ENCODE results near the gene CASKIN2.
"Not testable (repeated sequence)": the region's sequence is repeated elsewhere in the genome, so short reads cannot be mapped to it uniquely, and the experiment has no call there.

Gene CASKIN2

DNA sequence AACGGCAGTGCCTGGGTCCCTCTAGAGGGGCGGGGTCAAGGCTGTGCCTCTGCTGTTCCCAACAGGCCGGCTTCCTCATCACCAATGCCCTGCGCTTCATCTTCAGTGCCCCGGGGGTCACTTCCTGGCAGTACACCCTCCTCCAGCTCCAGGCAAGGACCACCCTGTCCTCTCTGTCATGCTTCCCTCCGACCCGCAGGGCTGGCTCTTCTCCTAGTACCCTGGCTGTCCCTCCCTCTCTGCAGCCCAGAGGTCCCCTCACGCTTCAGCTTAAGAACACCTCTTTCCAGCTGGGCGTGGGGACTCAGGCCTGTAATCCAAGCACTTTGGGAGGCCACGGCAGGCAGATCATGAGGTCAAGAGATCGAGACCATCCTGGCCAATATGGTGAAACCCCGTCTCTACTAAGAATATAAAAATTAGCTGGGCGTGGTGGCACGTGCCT lies 25.8 kb downstream of the CASKIN2 start:
- DNase-seq (ENCODE audit: low spot score), result no peak

DNA sequence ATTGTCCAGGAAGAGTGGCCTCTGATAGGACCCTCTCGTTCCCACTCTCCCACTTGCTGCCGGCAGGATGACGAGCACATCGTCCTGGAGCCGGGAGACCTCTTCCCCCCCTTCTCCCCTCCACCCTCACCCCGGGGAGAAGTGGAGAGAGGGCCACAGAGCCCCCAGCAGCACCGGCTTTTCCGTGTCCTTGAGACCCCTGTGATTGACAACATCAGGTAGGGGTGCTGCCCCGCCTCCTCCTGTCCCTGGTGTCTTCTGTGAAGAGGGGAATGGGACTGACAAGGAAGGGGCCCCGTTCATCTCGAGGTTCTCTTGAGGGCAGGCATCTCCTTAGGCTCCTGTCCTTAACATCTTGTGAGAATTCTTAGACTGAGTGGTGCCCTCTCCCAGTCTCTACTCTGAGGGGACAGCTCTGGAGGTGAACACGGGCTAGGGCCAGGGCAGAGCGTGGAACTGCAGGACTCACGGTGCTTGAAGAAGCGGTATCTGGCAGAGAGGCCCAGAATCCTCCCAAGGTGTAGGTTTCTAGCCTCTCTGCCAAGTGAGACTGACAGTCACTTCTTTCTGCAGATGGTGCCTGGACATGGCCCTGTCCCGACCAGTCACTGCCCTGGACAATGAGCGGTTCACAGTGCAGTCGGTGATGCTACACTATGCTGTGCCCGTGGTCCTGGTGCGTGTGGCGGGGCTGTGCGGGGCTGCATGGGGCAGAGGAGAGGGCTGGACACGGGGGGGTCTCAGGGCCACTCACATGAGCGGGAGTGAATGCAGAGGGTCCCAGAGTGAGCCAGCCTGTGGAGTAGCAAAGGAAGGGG lies 26.4 kb downstream of the CASKIN2 start:
- DNase-seq (ENCODE audit: low spot score), result no peak

DNA sequence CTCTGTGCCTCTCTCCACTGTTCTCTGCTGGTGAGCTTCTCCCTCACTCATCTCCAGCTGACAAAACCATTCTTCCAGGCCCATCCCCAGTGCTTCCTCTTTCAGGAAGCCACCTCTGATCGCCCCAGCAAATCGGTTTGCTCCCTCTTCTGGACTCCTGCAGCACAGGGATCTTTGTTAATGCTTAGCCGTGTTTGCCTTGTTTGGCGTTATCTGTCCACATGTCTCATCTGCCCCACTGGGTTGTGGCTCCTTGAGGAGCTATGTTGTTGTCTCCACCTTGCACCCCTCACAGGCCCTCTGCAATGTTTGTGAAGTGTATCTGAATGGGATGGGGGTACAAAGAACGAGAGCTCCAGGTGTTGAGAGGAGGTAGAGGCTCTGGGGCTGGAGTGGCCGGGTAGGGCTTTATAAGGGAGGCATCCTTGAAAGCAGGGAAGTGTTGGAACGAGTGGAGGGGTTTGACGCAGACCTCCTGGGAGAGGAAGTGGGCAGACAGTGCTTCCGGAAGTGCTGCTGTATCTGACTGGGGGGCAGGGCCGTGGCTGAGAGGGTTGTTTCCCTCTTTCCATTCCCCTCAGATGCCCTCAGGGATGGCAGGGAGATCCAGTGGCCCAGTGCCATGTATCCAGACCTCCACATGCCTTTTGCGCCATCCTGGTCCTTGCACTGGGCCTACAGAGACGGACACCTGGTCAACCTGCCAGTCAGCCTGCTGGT lies 27.8 kb downstream of the CASKIN2 start:
- peak; percentile 34 for DNase-seq (ENCODE audit: low spot score)

DNA sequence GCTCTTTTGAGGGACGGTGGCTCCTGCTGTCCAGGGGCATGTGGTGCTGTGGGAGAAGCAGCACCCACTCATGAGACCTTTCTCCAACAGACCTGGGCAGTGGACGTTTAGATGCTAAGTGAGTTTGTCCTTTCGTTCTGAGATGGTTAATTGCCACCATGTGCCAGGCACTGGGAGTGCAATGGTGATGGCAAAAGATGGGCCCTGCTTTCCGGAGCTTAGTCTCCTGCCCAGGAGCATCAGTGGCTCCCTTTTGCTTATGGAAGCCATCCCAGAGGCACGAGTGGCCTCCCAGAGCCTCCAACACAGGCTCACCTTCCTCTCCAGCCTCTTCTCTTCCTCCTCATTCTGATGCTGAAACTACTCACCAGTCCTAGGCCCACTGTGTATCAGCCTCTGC lies 28.4 kb downstream of the CASKIN2 start:
- DNase-seq (ENCODE audit: low spot score), result no peak

DNA sequence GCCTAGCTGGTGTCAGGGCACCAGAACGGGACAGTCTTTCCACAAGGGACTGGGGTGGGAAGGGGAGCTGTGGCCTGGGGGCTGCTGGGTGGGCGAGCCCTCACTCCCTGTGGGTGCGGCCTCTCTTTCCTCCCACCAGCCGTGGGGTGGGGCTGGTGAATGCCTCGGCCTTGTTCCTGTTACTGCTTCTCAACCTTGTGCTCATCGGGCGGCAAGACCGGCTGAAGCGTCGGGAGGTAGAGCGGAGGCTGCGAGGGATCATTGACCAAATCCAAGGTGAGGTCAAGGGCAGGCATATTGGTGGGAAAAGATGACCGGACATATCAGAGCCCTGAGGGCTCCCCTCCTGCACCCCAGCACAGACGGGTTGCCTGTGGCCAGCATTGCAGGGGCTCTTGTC lies 29.2 kb downstream of the CASKIN2 start:
- DNase-seq (ENCODE audit: low spot score), result no peak

DNA sequence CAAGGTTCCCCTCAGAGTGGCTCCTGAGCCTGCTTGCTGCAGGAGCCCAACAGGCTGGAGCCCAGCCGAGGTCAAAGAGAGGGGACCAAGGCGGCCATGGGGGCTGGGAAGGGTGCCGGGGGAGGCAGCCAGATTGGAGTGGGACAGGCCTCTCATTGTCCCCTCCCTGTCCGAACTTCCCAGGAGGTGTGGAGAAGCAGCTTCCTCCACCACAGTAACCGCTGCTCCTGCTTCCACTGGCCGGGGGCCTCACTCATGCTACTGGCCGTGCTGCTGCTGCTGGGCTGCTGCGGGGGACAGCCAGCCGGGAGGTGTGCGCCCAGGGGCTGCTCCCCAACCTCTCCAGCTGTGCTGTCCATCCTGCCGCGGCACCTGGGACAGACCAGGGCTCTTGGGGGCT lies 29.6 kb downstream of the CASKIN2 start:
- DNase-seq (ENCODE audit: low spot score), result no peak

DNA sequence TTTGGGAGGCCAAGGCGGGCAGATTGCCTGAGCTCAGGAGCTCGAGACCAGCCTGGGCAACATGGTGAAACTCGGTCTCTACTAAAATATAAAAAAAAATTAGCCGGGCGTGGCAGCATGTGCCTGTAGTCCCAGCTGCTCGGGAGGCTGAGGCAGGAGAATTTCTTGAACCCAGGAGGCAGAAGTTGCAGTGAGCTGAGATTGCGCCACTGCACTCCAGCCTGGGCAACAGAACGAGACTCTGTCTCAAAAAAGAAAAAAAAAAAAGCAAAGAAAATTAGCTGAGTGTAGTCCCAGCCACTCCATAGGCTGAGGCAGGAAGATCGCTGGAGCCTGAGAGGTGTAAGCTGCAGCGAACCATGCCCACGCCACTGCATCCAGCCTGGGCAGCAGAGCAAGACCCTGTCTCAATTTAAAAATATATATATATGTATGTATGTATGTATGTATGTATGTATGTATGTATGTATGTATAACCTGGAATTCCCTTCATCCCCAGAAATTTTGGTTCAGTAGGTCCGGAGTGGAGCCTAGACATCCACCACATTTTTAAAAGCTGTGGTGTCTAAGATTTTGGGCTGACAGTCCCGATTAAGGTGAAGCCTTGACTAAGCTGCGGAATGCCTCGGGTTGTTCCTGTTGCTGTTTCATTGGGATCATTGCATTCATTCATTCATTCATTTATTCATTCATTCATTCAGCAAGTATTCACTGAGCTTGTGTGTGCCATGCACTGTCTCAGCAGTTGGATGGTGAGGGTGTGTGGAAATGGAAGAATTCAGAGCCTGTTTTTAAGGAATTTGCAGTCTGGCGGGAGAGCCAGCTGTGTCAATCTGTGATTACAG lies 33.0 kb downstream of the CASKIN2 start:
- DNase-seq (ENCODE audit: low spot score), result no peak

DNA sequence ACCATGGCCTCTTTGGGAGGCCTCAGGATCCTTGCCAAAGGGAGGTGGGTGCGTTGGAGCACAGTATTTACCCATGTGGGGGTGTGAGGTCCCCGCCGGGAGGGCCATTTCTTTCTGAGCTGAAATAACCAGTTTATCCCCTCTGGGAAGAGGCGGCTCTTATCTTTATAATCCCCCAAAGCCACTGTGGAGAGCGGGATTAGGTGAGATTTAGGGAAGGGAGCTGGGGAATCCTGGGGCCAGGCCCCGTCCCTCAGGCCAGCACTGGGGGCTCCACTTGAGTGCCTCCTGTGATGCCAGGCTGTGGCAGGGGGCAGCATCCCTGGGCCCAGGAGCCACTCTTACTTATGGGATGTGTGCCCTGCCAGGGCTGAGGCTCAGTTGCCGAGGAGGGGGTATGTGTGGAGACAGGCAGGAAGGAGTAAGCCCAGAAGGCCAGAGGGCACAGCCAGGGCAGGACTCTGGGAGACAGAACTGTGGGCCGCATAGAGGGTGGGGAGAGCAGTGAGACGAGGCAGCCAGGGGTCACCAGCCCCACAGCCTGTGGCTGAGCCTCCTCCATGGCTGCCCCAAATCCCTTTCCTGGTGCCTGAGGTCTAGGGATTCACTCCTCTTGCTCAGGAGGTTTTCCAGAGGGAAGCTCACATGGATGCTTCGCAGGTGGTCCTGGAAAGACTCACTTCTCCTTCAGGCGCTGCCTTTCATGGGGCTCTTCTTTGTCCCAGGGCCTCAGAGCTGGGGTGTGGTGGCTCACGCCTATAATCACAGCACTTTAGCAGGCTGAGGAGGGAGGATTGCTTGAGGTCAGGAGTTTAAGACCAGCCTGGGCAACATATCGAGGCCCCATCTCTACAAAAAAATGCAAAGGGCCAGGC lies 33.9 kb downstream of the CASKIN2 start:
- DNase-seq (ENCODE audit: low spot score), result no peak

DNA sequence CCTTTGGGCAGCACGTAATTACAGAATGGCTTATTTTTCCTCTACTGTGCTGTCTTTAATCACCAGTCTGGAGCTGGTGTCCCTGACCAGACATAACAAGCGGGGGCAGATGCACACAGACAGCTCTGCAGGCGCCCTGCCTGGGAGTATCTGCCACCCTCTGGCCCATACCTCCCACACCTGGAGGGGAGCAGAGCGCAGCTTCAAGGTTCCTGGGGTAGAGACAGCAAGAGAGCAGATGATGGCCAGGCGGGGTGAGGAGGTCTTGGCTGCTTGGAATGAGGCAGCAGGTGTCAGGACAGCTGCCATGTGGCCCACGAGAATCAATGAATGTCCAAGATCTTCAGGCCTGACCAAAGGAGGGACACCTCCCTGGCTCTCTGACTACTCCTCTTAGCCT lies 35.1 kb downstream of the CASKIN2 start:
- DNase-seq (ENCODE audit: low spot score), result no peak

DNA sequence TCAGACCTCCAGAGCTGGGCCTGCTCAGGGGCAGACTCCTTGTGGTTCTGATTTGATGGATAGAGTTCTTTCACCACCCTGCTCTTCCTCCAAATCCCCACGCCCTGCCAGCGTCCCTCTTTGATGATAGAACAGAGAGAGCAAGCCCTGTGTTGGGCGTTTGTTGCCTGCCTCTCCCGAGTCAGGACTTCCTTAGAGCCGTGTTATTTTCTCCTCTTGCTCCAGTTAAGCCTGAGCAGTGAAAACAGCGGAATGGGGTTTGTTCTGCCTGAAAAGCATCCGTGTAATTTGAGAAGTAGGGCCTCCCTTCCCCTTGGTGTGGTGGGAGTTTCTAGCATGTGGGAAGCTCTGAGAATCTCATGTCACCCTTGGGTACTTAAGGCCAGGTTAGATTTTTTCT lies 36.8 kb downstream of the CASKIN2 start:
- no peak for DNase-seq (ENCODE audit: low spot score)

DNA sequence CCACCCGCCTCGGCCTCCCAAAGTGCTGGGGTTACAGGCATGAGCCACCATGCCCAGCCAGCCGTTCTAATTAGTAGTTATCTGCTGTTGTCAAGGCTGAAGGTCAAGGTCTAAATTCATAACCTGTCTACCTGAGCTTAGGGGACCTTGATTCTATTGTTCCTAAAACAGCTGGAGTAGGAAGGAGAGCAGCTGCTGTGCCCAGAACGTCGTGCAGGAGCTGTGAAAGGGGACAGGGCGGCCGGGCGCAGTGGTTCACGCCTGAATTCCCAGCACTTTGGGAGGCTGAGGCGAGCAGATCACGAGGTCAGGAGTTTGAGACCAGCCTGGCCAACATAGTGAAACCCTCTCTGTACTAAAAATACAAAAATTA lies 37.9 kb downstream of the CASKIN2 start:
- not testable (repeated sequence) for DNase-seq (ENCODE audit: low spot score)

DNA sequence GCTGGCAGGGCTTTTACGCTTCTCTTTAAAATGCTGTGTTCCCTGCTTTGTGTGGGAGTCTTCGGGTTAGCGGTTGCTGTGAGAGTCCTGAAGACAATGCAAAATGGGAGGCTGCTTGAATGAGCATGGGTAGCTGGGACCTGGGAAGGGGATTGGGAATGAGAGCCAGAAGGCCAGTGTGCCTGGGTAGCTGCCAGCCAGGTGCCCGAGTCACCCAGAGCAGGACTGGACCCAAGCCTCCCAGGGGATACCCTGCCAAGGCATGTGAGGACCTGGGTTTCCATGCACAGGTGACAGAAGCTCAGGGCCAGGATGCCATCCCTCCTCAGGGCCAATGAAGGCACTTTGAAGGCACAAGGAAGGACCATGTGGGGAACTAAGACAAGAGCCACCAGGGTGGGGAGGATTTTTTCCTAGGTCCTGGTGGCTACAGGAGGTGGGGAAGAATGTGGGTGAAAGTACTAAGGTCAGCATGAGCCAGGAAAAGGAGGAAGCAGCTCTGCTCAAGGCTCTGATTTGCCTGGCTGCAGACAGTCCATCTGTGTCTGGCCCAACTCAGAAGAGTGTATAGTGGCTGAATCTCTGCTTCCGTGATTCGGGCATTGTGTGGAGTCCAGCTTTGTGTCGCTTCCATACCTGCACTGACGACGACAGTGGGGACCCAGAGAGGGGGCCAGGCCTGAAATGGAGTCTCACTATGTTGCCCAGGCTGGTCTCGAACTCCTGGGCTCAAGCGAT lies 38.4 kb downstream of the CASKIN2 start:
- no peak for DNase-seq (ENCODE audit: low spot score)

DNA sequence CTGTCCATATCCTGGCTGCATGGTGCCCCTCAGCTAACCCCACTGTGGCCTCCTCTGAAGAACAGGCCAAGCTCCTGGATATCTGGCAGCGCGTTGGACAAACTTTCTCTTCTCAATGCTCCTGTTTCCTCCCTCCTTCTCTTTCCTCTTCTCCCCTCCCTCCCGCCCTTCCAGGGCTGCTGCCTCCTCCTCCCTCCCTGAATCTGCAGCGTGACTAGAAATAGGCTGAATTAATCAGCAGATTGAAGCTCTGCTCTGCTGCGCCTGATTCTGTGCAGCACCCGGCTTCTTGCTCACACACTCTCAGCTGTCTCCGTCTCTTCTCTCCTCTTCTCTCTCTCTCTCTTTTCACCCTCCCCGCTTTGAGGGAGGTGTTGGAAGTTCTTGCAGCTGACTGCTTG lies 39.1 kb downstream of the CASKIN2 start:
- no peak for DNase-seq (ENCODE audit: low spot score)

DNA sequence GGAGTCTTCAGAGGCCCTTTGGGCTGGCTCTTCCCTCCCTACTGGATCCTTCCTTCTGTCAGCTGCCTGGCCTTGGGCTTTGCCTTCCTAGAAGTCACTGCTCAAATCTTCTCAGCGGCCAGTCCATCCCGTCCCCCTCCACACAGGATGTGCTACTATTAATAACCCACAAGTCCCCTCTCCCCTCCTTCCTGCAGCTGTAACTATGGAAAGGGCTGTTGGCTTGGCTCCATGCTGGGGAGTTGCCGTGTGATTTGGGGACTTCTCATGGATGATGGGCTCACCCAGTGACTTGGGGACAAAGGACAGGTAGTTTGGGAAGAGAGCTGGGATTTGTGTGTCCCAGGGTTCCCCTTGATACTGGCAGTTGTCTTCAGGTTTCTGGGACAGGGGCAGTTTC lies 39.5 kb downstream of the CASKIN2 start:
- no peak for DNase-seq (ENCODE audit: low spot score)

DNA sequence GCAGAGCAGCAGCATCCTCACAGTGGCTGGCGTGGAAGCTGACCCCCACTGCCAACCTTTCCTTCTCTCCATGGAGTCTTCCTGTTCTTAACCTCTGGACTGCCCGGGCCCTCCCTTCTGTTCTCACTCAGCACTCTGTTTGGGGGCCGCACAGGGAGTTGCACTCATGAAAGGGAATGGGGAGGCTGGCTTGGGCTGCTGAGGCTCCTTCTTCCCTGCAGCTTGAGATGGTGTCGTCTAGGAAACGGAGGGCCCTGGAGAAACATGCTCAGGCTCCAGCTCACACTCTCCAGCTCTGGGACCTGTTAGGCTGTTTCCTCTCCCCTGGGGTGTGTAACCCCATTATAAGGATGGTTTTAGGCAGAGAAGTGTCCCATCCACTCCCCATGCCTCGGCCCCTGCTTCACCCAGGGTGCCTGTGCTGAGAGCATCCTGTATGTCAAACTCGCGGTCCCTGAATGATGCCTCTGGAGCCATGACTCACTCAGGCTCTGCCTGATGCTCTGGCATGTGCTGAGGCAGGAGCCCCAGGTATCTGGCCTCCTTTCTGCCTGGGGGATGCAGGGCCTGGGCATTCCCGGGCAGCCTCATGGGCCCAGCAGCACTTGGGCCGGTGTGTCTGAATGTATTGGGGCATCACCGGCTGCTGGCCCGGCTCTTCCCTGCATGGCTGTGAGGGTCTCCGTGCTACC lies 40.0 kb downstream of the CASKIN2 start:
- no peak for DNase-seq (ENCODE audit: low spot score)

DNA sequence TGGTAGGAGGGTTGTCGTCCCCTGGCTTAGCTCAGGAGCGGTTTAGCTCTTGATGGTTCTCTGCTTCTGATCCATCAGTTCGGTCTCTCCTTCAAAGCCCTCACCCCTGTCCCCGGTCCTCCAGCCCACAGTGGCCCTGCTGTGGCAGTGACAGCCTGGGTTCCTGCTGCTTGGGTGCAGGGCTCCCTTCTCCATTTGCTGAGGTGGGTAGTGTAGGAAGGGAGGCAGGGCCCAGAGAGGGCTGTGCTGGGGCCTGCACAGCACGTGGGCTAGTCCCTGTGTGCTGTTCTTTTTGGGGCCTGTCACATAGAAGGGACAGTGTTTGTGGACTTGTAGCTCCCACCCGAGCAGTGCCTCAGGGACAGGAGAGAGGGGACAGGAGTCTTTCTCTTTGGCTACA lies 40.6 kb downstream of the CASKIN2 start:
- DNase-seq (ENCODE audit: low spot score), result no peak

DNA sequence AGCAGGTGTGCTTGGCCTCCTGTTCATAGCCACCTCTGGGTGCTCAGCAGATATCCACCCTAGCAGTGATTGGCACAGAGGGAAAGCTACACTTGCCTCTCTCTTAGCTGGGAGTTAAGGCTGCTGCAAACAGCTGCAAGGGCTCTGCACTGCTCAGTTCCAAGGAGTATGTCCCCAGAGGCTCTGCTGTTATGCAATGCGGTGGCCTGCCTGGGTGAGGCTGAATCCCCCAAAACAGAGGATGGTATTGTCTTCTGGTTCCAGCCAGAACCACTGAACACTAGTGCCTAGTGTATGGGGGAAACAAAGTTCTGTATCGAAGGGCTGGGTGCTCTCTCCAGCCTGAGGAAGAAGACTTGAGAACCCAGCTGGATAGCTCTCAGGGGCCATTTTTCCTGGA lies 42.1 kb downstream of the CASKIN2 start:
- no peak for DNase-seq (ENCODE audit: low spot score)

DNA sequence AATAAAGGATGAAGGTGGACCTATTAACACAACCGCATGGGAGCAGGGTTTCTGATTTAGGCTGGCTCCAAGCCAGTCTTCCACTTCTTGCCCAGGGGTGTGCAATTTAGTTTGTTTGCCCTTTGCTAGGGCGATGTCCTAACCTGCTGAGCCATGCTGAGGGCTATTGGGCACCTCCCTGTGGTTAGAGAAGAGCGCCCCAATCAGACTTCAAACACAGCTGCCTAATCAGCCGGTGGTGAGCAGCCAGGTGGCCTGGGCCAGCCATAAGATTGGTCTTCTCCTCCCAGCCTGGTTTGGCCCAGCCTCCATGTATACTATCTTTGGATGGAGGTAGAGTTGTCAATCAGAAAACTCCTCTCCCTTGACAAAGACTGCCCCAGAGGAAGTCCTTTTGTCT lies 43.2 kb downstream of the CASKIN2 start:
- no peak for DNase-seq (ENCODE audit: low spot score)

DNA sequence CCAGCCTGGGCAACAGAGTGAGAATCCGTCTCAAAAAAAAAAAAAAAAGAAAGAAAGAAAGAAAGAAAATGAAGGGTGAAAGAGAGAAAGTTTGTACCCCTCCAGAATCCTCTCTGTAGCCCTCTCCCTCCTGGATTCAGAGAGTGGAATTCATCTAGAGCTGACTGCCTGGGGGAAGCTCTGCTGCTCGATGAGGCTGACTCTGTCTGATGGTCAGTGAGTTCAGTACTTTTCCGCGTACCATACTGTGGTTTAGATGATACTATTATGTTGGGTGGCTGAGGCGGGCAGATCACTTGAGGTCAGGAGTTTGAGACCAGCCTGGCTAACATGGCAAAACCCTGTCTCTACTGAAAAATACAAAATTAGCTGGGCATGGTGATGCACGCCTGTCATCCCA lies 44.1 kb downstream of the CASKIN2 start:
- DNase-seq (ENCODE audit: low spot score), result no peak

DNA sequence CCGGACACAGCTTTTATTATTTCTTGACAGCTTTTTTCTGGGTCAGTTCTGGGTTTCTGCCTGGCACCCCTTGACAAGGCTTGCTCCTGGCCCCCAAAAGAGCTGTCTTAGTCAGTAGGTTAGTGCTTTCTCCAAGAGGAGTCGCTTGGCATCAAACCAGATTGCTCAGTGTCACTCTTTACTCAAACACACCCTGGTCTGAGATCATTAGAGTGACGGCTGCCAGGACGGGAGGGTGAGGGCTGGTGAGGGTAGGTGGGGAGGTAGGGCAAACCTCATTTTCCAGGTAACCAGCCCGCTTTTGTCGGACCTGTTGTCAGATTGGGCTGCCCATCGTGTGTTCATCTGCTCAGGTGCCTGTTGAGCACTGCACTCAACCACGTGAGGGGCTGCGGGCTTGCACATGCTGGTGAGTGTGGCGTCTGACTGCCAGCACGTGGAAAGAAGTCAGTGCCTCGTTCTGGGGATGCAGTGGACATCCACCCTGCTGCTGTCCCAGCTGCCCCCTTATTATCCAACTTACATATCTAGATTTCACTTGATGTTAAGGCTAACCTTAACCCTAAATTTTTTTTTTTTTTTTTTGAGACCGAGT lies 46.5 kb downstream of the CASKIN2 start:
- DNase-seq (ENCODE audit: low spot score), result no peak

Data from CD4-positive, alpha-beta T cell treated with Interleukin-15 for 4 hours (primary cell).